Stimulated activated effector memory CD8-positive, alpha-beta T cell treated with anti-CD3 and anti-CD28 coated beads, Interleukin-12 subunit alpha, Interleukin-12 subunit beta, amount 100 ng/mL, for 72 hours (primary cell): Measurements from ENCODE around the gene SDC1.
A peak's percentile ranks its signal among the peaks of the same experiment; 100 is the strongest.
"Not testable (repeated sequence)": the region's sequence is repeated elsewhere in the genome, so short reads cannot be mapped to it uniquely, and the experiment has no call there.

Experiments
- ATAC-seq: fragments of 150-1000 bp; cut with Tn5 transposase; 2 replicates; pipeline ENCODE4 v1.10.0; 2021
- DNase-seq, 2 donors: peaks; one replicate each; pipeline ENCODE4 v3.0.0; 2021 to 2022; ENCODE audit warnings: low spot score in 2 of 2
- H3K27ac Mint-ChIP-seq: one replicate; pipeline ENCODE4 v1.8.0; 2022; ENCODE audit warnings: mild to moderate bottlenecking, mixed read lengths
- H3K36me3 Mint-ChIP-seq: one replicate; pipeline ENCODE4 v1.8.0; 2022; ENCODE audit warnings: mild to moderate bottlenecking, mixed read lengths
- H3K4me1 Mint-ChIP-seq: one replicate; pipeline ENCODE4 v1.8.0; 2022; ENCODE audit warnings: mixed read lengths
- H3K4me3 Mint-ChIP-seq: one replicate; pipeline ENCODE4 v1.8.0; 2022; ENCODE audit warnings: mild to moderate bottlenecking, mixed read lengths
- H3K9me3 Mint-ChIP-seq: one replicate; pipeline ENCODE4 v1.8.0; 2022; ENCODE audit warnings: mixed read lengths

Gene SDC1, protein sequence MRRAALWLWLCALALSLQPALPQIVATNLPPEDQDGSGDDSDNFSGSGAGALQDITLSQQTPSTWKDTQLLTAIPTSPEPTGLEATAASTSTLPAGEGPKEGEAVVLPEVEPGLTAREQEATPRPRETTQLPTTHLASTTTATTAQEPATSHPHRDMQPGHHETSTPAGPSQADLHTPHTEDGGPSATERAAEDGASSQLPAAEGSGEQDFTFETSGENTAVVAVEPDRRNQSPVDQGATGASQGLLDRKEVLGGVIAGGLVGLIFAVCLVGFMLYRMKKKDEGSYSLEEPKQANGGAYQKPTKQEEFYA

DNA sequence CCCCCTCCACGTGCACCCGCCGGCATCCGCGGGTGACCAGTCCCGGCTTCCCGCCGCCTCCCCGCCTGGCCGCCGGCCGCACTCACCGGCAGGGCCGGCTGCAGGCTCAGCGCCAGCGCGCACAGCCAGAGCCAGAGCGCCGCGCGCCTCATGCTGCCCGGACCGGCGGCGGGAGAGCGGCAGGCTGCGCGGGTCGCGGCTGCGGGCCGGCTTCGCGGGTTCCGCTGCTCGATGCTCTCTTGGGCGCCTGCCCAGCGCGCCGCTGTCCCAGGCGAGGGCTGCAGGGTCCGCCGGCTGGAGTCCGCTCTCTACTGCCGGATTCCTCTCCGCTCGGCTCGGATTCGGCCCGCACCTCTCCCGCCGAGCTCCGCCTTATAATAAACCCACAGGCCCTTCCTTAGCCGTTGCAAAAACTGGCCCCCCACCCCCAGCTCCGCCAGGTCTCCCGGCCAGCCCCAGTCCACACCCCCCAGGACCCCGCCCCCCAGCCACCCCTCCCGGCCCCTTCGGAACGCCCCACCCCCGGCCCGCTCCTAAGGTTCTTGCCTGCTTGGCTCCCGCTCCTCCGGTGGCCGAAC is at the start of gene SDC1:
Gene SDC1 (minus strand): TSS at position 415 of the 578 bp plus-strand sequence. CDS start 263 bp downstream, at position 152.
- peak; percentile 47 for ATAC-seq
- H3K4me3 Mint-ChIP-seq = peak within 1 kb of the TSS; percentile 52
- H3K27ac Mint-ChIP-seq = no peak within 1 kb of the TSS
- H3K4me1 Mint-ChIP-seq = peaks cover 6% of the 10 kb centered on the region
- DNase-seq = no peak
- no peaks in the 10 kb centered on the region for H3K36me3 Mint-ChIP-seq
- no peaks in the 10 kb centered on the region for H3K9me3 Mint-ChIP-seq

DNA sequence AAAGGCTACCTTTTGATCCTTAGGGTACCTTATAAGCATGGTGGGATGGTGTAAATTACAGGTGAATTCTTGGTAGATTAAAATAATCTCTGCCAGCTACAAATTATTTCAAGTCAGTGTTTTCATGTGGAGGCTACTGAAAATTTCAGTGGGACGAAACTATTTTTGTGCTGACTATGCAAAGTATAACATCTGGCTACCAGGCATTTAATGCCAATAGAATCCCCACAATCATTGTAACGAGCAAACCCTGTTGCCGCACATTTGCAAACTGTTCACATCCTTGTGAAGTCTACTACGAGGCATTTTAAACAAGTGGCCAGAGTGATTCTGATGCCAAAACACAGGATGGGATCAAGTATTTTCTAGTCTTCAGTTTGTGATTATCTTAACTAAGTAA is 48.1 kb upstream of the SDC1 start:
- Mint-ChIP-seq H3K4me1 (no peaks in the 10 kb centered on the region), H3K9me3 (no peaks in the 10 kb centered on the region), H3K4me3 (no peak overlapping the region), H3K36me3 (peaks cover 28% of the 10 kb centered on the region), H3K27ac (no peak overlapping the region)
- DNase-seq (no peak), ATAC-seq (no peak)

DNA sequence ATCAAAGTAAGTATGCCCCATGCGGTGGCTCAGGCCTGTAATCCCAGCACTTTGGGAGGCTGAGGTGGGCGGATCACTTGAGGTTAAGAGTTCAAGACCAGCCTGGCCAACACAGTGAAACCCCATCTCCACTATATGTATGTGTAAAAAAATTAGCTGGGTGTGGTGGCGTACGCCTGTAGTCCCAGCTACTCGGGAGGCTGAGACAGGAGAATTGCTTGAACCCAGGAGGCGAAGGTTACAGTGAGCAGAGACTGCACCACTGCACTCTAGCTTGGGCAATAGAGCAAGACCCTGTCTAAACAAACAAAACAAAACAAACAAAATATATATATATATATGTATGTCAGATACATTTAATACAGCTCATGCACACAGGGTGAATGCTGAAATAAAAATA is 43.4 kb upstream of the SDC1 start:
- H3K4me3 Mint-ChIP-seq = not testable (repeated sequence)
- peaks cover 73% of the 10 kb centered on the region for H3K36me3 Mint-ChIP-seq

DNA sequence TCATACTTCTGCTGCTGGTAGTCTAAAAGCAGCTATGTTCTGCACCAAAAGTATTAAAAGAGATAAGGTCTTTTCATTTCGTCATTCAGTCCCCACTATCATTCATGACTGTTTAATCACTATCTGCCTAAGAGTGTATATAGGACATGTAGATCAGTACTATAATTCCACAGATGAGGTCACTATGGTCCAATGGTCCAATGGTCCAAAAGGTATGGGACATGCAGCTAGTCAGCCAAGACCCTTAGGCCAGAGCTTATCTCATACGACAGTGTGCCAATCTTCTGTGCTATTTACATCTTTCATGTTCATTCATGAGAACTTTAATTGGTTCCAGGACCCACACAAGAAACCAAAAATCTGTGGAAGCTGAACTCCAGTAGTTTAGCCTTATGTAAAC is 42.6 kb upstream of the SDC1 start:
- no peaks in the 10 kb centered on the region for H3K4me1 Mint-ChIP-seq
- ATAC-seq = no peak
- no peaks in the 10 kb centered on the region for H3K9me3 Mint-ChIP-seq
- no peak for DNase-seq
- peak overlapping the region; percentile 29 for H3K27ac Mint-ChIP-seq
- peaks cover 81% of the 10 kb centered on the region for H3K36me3 Mint-ChIP-seq
- H3K4me3 Mint-ChIP-seq = no peak overlapping the region

More for the DNA sequence above, 43.4 kb upstream of the SDC1 start:
- ATAC-seq, DNase-seq, H3K27ac Mint-ChIP-seq, H3K4me1 Mint-ChIP-seq, H3K9me3 Mint-ChIP-seq: not testable (repeated sequence)

DNA sequence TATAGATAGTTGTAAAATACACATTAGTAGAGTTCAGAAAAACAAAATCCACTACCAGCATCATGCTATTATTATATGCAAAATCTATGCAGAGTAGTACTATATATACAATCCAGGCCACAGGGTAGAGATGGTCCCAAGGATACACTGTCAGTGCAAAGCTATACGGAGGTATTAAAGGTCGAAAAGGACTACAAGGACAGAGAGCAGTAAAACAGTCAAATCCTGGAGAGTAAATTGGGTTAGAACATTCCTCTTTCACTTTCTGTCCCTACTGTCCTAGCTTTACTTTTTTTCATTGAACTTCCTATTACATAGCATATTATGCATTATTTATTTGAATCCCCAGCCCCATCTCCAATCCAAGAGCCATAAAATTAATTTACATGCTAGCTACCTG is 39.7 kb upstream of the SDC1 start:
- peaks cover 98% of the 10 kb centered on the region for H3K36me3 Mint-ChIP-seq
- H3K27ac Mint-ChIP-seq = no peak overlapping the region
- H3K4me1 Mint-ChIP-seq = no peaks in the 10 kb centered on the region
- H3K9me3 Mint-ChIP-seq = no peaks in the 10 kb centered on the region
- no peak overlapping the region for H3K4me3 Mint-ChIP-seq
- DNase-seq = no peak
- ATAC-seq = no peak

DNA sequence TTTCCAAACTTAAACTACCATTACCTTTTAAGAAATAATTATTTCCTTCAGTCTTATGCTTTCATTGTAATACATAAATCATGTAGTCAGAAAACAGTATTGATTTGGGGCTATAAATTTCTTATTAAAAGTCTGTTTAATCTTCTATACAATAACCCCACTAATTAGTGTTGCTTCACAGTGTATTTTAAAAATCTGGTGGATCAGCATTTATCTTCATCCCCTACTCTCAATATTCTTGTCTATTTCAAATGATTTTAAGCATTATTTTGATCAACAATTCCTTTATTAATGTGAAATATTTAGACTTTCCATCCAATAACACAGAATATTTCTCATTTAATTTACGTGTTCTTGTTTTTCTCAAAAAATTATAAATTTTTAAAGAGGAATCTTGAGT is 32.5 kb upstream of the SDC1 start:
- no peaks in the 10 kb centered on the region for H3K4me1 Mint-ChIP-seq
- no peak overlapping the region for H3K4me3 Mint-ChIP-seq
- H3K36me3 Mint-ChIP-seq = peaks cover 100% of the 10 kb centered on the region
- DNase-seq (no peak), ATAC-seq (no peak)
- no peak overlapping the region for H3K27ac Mint-ChIP-seq
- H3K9me3 Mint-ChIP-seq = no peaks in the 10 kb centered on the region

DNA sequence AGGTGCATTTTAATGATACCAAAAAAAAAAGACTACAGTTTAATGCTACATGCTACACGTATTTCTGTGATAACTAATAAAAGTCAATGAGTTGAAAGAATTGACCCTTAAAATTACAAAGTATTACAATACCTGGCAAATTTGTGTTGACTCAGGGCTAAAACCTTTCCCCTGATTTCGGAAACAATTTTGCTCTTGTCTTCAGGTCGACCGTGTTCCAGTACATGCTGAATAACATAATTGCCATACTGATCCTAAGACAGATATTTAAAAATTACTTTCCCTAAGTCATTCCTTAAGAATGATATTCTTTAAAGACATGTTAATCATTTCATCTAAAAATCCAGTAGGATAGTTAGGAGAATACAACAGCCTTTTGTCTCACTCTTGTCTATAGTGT is 29.8 kb upstream of the SDC1 start:
- H3K4me1 Mint-ChIP-seq = no peaks in the 10 kb centered on the region

DNA sequence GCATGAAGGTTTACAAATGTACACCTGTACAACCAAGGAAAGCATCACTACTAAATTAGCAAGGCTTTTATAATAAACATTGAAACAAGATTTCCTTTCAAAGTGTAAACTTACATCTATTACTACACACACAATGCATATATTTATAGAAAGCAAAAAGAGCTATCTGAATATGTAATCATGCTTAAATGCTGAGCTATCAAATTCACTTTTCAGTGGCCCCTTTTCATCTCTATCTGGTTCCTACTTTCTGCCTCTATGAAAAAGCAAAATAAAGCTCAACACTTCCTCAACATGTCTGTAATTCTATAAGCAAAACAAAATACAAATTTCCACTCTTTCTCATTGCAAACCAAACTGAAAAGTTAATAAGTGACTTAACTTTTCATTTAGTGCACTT is 25.5 kb upstream of the SDC1 start:
- Mint-ChIP-seq H3K9me3 (no peaks in the 10 kb centered on the region), H3K36me3 (peaks cover 97% of the 10 kb centered on the region), H3K4me1 (no peaks in the 10 kb centered on the region), H3K27ac (no peak overlapping the region), H3K4me3 (no peak overlapping the region)
- DNase-seq = no peak
- ATAC-seq = no peak

More for the DNA sequence above, 29.8 kb upstream of the SDC1 start:
- H3K4me3 Mint-ChIP-seq = no peak overlapping the region
- no peak for DNase-seq
- ATAC-seq = no peak
- peaks cover 100% of the 10 kb centered on the region for H3K36me3 Mint-ChIP-seq
- H3K9me3 Mint-ChIP-seq = no peaks in the 10 kb centered on the region
- no peak overlapping the region for H3K27ac Mint-ChIP-seq

DNA sequence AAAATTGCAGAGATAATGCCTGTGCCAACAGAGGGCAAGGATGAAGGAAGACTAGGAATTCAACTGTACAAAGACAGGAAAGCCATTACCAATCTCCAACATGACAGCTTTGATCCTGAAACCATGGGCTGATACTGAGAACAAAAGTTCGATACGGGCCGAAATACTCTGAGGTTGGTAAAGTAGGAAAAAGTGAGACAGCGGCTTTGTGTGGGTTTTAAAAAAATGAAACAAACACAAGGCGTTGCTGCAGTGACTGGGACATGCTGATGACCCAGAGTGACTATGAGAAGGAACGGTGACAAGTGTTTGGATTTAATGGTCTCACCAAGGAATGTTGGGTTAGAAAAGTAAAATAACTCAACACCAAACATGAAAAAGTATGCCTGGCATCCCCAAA is 24.2 kb upstream of the SDC1 start:
- Mint-ChIP-seq H3K27ac (peak overlapping the region; percentile 41), H3K4me1 (no peaks in the 10 kb centered on the region), H3K4me3 (no peak overlapping the region), H3K9me3 (no peaks in the 10 kb centered on the region), H3K36me3 (peaks cover 92% of the 10 kb centered on the region)
- DNase-seq (no peak), ATAC-seq (no peak)

DNA sequence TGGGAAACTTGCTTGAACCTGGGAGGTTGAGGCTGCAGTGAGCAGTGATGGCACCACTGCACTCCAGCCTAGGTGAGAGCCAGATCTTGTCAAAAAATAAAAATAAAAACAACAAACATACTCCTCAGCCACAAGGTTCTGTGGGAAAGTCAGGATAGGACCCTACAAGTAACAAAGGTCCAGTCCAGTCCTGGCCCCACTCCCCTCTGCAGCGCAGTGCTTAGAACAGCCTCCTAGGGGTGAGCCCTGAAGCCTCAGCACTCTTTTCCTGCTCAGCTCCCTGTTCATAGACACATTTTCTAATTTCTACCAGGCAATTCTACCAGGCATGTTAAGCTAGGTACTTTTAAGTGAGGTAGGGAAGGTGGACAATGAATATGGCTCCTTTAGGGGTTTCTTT is 22.2 kb upstream of the SDC1 start:
- DNase-seq (no peak), ATAC-seq (no peak)
- H3K27ac Mint-ChIP-seq = no peak overlapping the region
- H3K9me3 Mint-ChIP-seq = no peaks in the 10 kb centered on the region
- H3K4me3 Mint-ChIP-seq = no peak overlapping the region
- peaks cover 89% of the 10 kb centered on the region for H3K36me3 Mint-ChIP-seq
- H3K4me1 Mint-ChIP-seq = peaks cover 16% of the 10 kb centered on the region

DNA sequence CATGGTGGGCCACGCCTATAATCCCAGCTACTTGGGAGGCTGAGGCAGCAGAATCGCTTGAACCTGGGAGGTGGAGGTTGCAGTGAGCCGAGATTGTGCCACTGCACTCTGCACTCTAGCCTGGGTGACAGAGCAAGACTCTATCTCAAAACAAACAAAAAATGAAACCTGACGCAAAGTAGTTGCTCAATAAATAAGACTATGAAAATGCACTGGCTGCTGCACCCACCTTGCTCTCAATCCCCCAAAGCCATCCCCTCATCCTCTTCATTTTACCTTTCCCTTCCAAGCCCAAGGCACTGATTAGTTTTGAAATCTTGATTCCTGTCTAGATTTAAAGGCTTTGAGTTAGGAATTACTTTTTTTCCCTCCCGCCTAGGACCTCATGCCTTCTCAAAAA is 18.7 kb upstream of the SDC1 start:
- not testable (repeated sequence) for ATAC-seq, H3K9me3 Mint-ChIP-seq, H3K4me3 Mint-ChIP-seq, DNase-seq
- peak overlapping the region; percentile 71 for H3K27ac Mint-ChIP-seq
- peaks cover 54% of the 10 kb centered on the region for H3K36me3 Mint-ChIP-seq
- peaks cover 16% of the 10 kb centered on the region for H3K4me1 Mint-ChIP-seq

DNA sequence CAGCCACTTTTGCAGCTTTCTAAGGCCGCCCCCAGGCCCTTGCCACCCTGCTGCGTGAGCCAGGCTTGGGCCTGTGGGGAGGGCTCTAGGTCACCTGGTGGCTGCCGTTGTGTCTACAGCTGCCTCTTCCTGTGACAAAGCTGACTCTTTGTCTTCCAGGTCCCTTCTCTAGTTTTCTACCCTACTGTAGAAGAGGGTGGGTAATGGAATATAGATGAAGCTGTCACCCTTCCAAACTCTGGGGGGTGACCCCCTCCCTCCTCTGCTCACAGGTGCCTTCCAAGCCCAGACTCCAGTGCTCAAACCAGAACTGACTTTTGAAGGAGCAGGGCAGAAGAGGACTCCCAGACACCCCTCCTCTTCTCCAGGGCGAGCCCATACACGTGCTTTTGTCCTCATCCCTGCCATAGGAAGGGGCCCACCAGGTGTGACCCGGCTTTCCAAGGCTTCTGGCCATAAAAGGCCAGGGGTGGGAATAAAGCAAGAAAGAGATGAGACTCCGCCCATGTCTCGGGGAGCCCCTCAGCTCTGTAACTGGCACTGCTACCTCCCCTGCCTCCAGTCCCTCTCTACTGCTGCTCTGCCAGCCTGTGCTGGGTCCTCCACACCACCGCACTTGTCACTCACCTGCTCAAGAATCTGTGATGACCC is 17.9 kb upstream of the SDC1 start:
- peaks cover 46% of the 10 kb centered on the region for H3K36me3 Mint-ChIP-seq
- H3K9me3 Mint-ChIP-seq = no peaks in the 10 kb centered on the region
- peaks cover 16% of the 10 kb centered on the region for H3K4me1 Mint-ChIP-seq
- DNase-seq = peak in 1 of 2 donors; percentile 53
- H3K27ac Mint-ChIP-seq = peak overlapping the region; percentile 71
- peak; percentile 66 for ATAC-seq
- no peak overlapping the region for H3K4me3 Mint-ChIP-seq

DNA sequence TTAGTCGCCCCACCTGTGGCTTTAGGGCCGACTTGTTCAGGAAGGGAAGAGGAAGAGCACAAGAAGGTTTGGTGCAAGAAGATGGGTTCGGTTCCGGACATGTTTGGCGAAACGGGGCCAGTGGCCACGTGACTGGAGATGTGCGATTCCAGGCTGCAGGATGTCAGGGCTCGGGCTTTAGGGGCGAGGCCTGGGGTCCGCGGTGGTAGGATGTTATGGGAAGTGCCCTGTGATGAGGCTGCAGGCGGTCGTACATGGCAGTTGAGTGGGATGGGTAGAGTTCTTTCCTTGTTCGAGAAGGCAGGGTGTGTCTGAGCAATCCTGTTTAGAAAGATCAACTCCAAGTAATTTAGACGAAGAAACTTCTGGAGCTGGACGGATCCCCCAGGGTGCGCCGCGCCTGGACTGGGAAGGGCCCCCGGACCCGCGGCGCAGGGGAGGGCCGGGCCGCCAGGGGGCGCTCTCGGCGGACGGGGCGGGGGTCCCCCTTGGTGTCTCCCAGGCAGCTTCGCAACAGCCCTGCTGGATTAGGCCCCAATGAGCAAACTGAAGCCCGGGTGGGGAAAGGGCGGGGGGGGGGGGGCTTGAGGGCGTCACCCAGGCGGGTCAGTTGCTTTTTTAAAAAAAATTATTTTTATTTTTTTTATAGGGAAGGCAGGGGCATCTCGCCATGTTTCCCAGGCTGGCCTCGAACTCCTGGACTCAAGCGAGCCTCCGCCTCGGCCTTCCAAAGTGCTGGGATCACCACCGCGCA is 17.2 kb upstream of the SDC1 start:
- ATAC-seq = peak; percentile 60
- H3K27ac Mint-ChIP-seq = peak overlapping the region; percentile 71
- DNase-seq = peak; percentile 49 to 71

DNA sequence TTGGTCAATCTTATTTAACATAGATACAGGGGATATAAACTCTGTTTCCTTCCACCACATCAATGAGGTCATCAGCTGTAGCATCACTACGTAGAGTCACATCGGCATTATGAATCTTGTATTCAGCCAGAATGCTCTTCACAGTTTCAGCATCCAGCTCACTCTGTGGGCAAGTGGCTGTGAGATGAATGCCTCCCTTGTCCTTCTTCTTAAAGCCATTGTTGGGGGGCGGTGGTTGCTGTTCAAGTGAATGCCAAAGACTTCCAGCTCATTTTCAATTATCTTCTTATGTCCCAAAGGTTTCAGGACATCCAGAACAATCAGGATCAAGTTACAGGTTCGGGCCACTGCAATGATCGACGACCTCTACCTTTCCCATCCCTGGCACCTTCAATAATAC is 15.4 kb upstream of the SDC1 start:
- H3K4me3 Mint-ChIP-seq, H3K27ac Mint-ChIP-seq, ATAC-seq, H3K9me3 Mint-ChIP-seq: not testable (repeated sequence)
- DNase-seq = peak in 1 of 2 donors; percentile 35
- Mint-ChIP-seq H3K36me3 (peaks cover 25% of the 10 kb centered on the region), H3K4me1 (peaks cover 16% of the 10 kb centered on the region)

More for the DNA sequence above, 17.2 kb upstream of the SDC1 start:
- Mint-ChIP-seq H3K4me1 (peaks cover 16% of the 10 kb centered on the region), H3K36me3 (peaks cover 39% of the 10 kb centered on the region), H3K4me3 (peak overlapping the region; percentile 26), H3K9me3 (no peaks in the 10 kb centered on the region)

DNA sequence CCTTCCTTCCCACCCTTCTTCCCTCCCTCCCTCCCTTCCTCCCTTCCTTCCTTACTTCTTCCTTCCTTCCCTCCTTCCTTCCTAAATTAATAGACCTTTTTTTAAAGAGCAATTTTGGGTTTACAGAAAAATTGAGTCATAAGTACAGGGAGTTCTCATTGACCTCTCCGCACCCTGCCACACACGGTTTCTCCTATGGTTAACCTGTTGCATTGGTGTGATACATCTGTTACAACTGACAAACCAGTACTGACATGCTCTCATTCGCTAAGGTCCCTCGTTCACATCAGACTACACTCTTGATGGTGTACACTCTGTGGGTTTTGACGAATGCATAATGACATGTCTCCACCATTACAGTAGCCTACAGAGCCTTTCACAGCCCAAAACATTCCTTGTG is 11.6 kb upstream of the SDC1 start:
- Mint-ChIP-seq H3K36me3 (no peaks in the 10 kb centered on the region), H3K27ac (no peak overlapping the region), H3K4me1 (no peaks in the 10 kb centered on the region), H3K4me3 (no peak overlapping the region), H3K9me3 (no peaks in the 10 kb centered on the region)
- peak in 1 of 2 donors; percentile 37 for DNase-seq
- no peak for ATAC-seq
